Glomerular visceral epithelial cell (primary cell): ENCODE results near the gene SEPSECS.

Source experiments
- DNase-seq: peaks from one replicate; pipeline ENCODE4 v3.0.0-alpha.2; 2016; ENCODE audit errors: extremely low spot score

The SEPSECS gene

GRCh38 chr4:25155947-25156346, 4.3 kb downstream of the SEPSECS start:
- no peak for DNase-seq

- DNase-seq = peak; percentile 5
Measured at GRCh38 chr4:25154594-25155265, 5.5 kb downstream of the SEPSECS start.

- DNase-seq = no peak
Measured at GRCh38 chr4:25146076-25146475, 14.2 kb downstream of the SEPSECS start.

DNA sequence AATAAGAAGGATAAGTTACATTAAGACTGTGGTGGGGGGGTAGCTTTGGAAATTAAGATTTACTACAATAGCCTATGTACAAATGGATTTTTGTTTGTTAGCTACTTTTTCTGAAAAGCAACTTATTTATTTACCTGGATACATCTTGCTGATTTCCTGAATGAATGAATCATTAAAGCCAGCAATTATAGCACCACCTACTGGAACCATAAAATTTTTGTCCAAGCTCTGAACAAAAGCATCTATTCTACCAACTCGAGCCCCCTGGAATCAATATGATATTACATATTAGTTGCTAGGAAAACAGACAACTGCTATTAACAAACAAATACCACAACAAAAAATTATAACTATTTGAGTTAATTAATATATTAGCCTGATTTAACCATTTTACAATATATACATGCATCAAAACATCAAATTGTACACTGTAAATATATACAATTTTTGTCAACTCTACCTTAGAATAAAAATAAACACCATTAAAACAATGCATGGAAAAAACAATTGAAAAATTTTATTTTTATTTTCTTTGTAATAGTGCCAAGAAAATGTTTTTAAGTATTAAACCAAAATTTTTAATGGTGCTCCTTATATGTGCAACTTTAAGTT, 15.3 kb downstream of the SEPSECS start:
- peak; percentile 25 for DNase-seq

- no peak for DNase-seq
Measured at GRCh38 chr4:25142468-25142867, 17.8 kb downstream of the SEPSECS start.

DNA sequence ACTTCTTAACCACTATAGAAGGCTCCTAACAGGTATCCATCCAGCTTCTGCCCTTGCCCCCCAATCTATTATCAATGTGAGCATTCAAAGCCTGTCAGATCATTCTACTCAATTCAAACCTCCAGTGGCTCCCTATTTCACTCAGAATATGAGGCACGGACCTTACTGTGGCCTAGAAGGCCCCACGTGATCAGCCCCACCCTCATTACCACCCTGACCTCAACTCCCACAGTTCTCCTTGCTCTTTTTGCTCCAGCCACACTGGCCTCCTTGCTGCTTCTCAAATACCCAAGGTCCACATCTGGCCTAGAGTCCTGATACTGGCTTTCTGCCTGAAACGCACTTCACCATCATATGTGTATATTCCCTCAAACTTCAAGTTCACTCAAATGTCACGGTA, 18.7 kb downstream of the SEPSECS start:
- no peak for DNase-seq

DNA sequence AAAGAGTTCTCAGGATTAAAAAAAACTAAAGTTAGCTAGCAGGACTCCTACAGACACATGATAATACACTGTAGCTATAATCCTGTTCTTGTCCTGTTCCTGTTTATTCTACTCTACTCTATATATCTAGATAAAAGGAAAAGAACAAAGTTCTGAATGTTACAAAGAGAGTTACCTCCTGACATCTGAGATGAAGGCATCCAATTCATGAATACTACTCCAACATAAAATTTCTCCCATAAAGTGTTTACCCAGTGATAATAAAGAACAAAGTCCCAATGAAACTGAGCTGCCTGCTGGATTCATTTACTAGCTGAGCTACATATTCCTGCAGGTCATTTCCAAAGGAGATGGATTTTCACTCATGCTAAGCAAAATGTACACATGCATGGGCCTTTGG, 27.1 kb downstream of the SEPSECS start:
- no peak for DNase-seq

GRCh38 chr4:25131926-25132325, 28.3 kb downstream of the SEPSECS start:
- DNase-seq = no peak

DNA sequence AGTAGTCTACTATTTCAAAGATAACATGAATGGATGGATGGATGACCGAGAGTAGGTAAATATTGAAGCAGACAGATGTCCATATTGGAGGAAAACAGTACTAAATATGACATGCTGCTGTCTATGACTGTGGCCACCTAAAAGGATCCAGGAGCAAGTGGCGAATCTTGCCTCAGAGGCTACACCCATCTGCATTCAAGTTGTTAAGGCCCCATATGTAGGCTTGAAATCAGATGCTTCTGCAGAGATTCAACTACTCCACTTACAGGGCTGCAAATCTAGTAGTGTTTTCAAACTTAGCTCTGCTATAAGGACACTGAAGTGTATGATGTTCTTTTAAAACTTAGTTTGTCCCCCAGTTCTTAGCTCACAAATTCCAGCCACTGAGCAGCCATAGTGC, 28.9 kb downstream of the SEPSECS start:
- no peak for DNase-seq

DNA sequence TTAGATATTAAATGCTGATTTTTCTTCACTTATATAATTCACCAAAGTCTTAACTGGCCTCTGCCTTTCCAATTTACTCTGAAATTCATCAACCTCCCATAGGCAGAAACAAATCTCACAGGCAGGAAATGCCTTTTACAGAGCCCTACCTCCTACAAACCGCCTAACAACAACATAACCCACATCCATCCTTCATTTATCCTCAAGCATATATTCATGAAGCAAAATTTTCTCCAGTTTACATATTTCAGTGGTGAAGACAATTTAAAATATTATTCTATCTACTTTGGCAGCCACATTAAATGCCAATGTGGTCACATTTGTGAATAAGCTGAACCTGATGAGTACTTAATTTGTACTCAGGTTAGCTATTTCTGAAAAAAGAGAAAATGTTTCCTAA, 30.3 kb downstream of the SEPSECS start:
- DNase-seq = no peak

- DNase-seq = peak; percentile 27
Measured at GRCh38 chr4:25128671-25129070, 31.6 kb downstream of the SEPSECS start.

DNA sequence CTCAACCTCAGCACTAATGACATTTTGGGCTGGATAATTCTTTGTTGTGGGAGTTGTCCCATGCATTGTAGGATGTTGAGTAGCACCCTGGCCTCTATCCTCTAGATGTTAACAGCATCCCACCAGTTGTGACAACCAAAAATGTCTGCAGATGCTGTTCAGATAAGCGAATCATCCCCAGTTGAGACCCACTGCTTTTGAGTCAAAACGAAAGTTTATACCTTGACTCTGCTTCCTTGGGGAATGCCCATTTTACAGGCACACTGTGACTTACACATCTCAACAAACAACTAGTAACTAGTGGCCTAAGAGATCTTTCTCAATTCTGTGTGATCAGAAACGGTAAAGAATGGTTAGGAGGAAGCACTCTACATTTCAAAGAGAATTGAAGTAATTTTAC, 37.0 kb downstream of the SEPSECS start:
- DNase-seq = no peak

GRCh38 chr4:25120146-25120940, 39.9 kb downstream of the SEPSECS start:
- DNase-seq = no peak

GRCh38 chr4:25117716-25118472, 42.4 kb downstream of the SEPSECS start:
- DNase-seq = no peak

- no peak for DNase-seq
Measured at GRCh38 chr4:25117274-25117673, 43.0 kb downstream of the SEPSECS start.

GRCh38 chr4:25113915-25114904, 46.0 kb downstream of the SEPSECS start:
- peak; percentile 45 for DNase-seq

DNA sequence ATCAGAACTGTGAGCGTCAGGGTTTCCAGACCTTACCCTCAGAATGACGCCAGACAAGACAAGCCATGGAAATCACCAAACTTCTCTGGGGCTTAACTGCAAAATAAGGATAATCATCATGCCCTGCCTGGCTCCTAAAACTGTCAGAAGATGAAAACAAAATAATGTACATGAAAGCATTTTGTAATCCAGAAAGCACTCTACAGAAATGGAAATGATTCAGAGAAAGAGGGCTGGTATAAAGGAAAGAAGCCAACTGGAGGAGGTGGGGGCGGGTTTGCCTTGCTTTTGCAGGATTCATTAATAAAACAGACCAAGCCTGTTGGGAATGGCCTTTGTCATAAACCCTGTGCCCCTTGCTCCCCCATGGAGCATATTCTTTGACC, 47.3 kb downstream of the SEPSECS start:
- DNase-seq = no peak

GRCh38 chr4:25112366-25112994, 47.8 kb downstream of the SEPSECS start:
- DNase-seq = no peak

- DNase-seq = no peak
Measured at GRCh38 chr4:25111648-25112196, 48.5 kb downstream of the SEPSECS start.
